ENCODE data around the gene LRRC63.
A peak's percentile ranks its signal among the peaks of the same experiment; 100 is the strongest.
"Not testable (repeated sequence)": the region's sequence is repeated elsewhere in the genome, so short reads cannot be mapped to it uniquely, and the experiment has no call there.

The LRRC63 gene

DNA sequence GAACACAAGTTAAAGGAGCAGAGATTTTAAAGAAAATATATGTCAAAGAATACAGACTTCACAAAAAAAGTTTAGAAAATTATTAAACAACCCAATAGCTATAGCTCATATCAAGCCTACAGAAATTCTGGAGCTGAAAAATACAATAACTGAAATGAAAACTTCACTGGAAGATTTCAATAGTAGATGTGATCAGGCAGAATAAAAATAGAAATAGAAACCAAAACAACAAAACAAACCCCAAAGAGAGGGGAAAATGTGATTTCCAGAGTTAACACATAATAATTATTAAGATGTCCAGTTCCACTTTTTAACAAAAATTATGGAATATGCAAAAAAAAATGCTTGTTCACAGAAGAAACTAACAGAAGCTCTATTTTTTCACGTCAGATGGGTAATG, 23.6 kb downstream of the LRRC63 start:
- DNase-seq (ENCODE audit: low read depth, low spot score), result no peak

DNA sequence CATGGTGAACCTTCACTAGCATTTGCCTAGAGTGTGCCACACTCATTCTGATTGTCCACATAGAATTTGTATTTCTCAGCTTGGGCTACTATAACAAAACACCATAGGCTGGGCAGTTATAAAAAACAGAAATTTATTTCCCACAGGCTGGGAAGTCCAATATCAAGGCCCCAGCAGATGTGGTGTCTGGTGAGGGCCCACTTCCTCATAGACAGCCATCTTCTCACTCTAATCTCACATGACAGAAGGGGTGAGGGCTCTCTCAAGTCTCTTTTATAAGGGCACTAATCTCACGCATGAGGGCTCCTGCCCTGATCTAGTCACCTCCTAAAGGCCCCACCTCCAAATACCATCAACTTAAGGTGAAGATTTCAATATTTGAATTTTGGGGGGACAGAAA, 53.6 kb downstream of the LRRC63 start:
- no peak for DNase-seq (ENCODE audit: low read depth, low spot score)

DNA sequence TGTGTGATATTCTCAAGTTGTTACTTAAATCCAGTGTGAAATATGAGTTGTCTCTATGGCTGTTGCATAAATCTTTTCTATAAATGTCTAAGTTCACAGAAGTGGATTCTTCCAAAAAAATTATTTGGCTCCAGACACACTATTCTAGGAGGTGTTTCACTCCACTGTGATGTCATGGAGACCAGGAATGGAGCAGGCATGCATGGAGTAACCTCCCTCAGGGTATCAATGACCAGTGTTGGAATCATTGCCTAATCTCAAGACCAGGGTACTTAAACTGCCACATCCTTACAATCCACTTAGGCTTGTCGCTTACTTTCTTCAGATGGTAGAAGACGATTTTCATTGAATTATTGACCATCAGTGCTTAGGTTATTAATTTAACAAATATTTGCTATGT, 55.4 kb downstream of the LRRC63 start:
- DNase-seq (ENCODE audit: low read depth, low spot score), result no peak

DNA sequence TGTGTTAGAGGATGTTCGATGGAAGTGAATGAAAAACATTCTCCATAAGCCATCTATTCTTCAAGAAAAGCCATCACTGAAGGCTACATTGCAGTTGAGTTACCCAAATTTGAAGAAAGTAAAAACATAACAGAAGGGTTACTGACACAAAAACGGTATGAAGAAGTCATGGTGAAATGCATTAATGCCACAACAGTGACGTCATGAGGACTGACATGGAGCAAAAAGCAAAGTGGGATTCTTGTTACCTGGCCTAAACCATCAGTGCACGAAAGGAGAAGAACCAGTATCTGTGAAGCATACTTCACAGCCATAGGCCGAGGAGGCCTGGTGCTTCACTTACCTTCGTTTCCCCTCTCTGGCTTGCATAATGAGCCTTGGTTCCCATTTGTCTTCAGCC, 58.7 kb downstream of the LRRC63 start:
- DNase-seq (ENCODE audit: low read depth, low spot score), result no peak

DNA sequence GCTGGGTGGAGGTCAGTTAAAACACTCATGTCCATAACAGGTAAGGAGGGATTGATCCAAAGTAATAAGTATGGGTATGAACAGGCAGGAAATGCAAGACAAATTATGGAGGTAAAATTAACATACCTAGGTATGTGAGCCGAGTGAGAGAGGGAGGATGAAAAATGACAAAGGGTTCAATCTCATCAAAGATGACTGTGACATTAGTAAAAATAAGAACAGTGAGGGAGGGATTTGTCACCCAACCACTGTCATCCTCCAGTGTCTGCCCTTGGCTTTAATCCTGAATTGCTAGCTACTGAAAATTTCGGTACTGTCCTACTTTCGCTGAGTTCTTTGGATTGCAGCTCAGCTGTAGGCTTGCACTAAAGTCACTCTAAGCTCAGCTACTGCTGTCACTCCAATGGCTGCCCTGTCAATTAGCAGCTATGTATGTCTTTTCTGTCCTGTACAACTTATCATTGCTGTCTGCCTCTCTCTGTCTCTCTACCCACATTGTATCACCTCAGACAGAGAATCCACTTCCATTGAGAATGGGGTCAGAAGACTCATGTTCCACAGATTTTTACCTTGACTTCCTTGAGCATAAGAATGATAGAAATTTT, 62.5 kb downstream of the LRRC63 start:
- no peak for DNase-seq (ENCODE audit: low read depth, low spot score)

DNA sequence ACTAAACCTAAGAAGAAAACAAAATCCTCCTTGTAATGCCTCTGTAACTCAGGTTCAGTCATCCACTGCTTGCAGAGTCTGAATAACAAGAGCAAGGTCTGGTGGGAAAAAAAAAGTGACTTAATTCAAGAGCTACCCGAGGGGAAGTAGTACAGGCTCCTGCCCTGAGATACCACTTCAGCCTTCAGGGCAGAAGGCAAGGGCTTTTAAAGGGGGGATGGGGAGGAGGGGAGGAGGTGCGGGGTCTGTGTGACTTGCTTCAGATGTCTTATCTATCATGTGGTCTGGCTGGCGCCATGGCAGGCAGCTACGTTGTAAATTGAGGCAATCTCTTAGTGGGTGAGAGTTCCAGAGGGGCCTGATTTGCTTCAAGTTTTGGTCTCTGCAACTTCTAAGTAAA, 66.7 kb downstream of the LRRC63 start:
- DNase-seq (ENCODE audit: low read depth, low spot score), result no peak

DNA sequence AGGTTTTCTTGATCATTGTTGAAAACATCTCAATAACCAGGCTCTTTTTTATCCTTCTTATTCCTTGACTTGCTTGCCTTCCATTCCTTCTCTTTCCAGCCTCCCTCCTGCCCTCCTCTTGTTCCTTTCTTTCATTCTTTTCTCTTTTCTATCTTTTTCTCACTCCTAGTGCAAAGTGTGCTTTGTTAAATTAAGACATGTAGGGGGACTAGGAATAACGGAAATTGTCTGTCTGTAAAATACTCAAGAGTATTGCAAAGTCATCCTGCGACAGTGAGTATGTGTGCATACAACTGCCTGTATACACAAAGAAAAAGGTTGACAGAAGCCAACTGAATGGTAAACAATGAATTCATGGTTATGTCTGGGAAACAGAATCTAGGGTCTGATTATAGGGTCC, 70.1 kb downstream of the LRRC63 start:
- no peak for DNase-seq (ENCODE audit: low read depth, low spot score)

DNA sequence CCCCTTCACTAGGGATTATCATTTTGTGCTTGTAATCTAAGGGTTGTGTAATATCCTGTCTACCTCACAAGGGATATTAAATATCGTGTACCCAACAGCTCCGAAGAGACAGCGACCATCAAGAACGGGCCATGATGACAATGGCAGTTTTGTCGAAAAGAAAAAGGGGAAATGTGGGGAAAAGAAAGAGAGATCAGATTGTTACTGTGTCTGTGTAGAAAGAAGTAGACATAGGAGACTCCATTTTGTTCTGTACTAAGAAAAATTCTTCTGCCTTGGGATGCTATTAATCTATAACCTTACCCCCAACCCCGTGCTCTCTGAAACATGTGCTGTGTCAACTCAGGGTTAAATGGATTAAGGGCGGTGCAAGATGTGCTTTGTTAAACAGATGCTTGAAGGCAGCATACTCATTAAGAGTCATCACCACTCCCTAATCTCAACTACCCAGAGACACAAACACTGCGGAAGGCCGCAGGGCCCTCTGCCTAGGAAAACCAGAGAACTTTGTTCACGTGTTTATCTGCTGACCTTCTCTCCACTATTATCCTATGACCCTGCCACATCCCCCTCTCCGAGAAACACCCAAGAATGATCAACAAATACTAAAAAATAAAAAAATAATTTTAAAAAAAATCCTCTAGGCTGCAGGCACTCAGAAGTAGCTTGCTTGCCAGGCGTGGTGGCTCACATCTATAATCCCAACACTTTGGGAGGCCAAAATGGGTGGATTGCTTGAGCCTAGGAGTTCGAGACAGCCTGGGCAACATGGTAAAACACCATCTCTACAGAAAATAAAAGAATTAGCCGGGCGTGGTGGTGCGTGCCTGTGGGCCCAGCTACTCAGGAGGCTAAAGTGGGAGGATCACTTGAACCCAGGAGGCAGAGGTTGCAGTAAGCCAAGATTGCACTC, 72.4 kb downstream of the LRRC63 start:
- DNase-seq (ENCODE audit: low read depth, low spot score), result not testable (repeated sequence)

DNA sequence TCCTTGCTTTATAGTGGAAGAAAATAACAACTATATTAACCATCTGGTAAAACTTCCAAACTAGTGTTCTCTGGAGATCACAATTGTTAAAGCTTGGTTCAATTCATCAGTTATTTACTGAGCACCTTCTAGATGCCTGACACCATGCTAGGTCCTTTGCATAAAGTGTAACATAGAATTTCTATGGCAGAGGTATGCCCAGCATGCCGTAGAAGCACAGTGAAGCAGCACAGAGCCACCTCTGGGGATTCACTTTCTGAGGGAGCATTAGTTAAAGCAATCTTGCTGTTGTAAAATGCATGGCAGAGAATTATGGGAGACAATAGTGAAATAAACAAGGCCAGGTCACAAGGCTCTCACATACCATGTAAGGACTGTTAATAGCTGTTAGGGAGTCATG, 75.2 kb downstream of the LRRC63 start:
- DNase-seq (ENCODE audit: low read depth, low spot score), result no peak

DNA sequence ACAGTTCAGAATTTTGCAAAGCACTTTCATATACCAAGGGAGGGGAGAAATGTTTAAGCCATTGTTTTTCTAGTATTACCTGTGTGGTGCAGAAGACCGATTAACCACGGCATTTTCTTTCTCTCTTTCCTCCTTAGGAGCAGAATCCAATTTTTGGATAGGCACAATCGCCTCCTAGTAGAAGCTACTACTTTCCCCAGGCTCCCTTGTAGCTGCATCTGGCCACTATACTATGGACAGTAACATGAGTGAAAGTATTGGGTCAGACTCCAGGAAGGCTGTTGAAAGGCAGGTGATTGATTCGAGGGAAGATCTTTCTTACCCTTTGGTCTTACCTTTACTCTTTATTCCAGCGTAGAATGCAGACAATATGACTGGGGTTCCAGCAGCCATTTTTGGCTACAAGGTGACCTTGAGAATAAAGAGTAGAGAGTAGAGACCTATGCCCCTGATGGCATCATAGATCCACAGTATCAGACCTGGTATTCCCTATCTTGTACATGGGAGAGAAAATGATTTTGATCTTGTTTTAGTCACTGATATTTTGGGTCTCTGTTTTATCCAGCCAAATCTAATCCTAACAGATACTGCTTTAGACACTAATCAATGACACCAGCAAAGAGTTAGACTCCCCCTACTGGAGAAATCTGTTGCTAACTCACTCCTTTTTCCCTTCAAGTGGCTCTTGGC, 77.0 kb downstream of the LRRC63 start:
- DNase-seq (ENCODE audit: low read depth, low spot score), result no peak

DNA sequence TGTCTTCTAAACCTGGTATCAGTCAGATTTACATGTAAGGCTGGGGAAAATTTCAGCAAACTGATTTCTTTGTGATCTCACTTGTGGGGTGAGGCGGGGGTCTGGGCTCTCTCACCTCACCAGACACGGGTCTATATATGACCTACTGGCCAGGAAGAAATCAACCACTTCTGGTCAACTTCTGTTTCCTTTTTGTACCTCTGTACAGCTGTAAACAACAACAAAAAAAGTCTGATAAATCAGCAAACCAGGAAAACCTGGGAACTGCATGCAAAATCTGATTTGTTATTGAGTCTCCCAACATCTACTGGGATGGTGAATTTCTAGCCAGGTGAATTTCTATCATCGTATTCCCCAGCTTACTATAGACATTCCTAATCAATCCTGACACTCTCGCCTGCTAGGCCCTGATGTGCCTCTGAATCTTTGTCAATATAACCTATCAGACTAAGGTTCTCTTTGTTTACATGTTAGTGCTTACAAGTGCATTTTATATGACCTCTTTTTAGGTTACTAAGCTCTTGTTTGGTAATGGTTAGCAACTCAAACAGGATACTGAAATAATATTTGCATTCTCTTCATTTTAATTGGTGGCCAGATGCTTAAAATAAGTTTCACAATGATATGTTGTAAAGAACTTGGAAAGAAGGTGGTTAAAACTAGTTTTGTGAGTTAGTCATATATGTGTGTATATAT, 77.7 kb downstream of the LRRC63 start:
- no peak for DNase-seq (ENCODE audit: low read depth, low spot score)

DNA sequence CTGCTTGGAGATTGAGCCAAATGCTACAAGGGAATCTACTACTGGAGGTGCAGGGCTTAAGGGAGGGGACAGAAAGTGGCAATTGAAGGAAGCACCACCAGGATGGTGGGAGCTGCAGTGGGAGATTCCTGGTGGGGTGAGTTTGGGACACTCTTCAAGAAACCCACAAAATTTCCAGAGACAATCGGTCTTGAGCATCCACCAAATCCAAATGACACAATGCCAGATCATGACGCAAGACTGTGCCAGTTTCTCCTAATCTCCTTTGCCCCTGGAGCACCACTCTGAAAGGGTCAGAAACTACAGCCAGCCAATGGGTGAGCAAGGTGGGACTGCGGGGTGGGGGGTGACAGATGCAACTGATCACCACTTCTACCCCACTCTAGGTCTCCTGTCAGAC, 78.7 kb downstream of the LRRC63 start:
- no peak for DNase-seq (ENCODE audit: low read depth, low spot score)

DNA sequence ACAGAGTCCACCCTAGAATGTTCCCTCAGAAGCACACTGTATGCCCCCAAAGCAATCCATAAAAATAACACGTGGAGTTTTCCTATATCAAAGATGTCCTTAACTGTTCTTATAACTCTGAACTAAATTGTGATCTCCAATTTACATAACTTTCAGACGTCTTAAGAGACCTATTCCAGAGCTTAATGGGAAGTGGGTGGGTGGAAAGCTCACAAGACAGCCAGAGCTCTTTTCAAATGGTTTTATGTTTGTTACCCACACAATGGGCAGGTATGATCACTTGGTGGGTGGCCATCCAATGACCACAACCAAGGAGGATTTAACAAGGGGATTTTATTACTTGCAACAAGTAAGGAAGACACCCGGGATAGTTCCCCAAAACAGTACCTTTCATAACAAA, 81.7 kb downstream of the LRRC63 start:
- no peak for DNase-seq (ENCODE audit: low read depth, low spot score)

DNA sequence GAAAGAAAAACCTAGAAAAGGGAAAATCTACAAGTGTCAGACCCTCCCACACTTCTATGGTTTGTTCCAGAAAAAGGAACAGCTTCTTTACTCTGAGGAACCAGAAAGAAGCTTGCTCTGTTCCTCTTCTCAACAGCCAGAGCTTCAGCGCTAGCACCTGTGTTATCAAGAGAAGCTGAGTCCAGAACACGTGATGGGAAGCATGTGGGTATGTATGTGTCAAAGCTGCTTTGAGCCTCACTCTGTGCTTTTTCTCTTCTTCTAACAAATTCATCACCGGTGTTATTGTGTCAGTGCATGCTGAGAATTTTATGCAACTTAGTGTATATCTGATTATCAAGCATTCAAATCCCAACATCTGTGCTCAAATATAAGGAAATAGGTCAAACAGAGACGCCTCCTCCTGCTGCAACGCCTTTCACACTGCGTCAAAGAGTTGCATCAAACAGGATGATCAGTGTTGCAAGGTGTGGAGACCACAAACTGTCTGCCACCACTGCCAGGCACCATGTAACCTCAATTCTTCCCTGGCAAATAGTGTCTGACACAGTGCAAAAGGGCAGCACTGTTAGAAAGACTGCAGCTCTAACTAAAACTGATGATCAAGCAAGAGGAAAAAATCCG, 83.9 kb downstream of the LRRC63 start:
- no peak for DNase-seq (ENCODE audit: low read depth, low spot score)

DNA sequence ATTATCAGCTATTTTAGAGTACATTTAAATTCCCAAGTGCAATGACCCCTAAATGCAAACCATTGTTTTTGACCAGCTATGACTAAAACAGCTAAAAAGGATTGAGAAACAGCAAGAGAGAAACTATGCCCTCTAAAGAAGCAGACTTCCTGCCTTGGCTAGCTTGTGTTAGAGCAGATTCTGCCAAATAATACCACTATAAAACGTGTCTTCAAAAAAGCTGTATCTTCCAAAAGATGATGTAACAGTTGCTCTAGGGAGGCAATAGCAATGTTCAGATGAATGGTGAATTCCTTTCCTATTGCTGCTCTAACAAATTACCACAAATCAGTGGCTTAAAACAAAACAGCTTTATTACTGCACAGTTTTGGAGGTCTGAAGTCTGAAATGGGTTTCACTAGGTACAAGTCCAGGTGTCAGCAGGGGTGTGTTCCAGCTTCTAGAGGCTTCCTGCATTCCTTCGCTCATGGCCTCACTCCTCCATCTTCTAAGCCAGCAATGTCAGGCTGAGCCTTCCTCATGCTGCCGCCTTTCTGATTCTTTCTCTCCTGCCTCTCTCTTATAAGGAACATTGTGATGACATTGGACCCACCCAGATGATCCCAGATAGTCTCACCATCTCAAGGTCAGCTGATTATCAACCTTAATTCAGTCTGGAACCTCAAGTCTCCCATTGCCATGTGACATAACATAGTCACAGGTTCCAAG, 84.5 kb downstream of the LRRC63 start:
- DNase-seq (ENCODE audit: low read depth, low spot score), result peak; percentile 24

DNA sequence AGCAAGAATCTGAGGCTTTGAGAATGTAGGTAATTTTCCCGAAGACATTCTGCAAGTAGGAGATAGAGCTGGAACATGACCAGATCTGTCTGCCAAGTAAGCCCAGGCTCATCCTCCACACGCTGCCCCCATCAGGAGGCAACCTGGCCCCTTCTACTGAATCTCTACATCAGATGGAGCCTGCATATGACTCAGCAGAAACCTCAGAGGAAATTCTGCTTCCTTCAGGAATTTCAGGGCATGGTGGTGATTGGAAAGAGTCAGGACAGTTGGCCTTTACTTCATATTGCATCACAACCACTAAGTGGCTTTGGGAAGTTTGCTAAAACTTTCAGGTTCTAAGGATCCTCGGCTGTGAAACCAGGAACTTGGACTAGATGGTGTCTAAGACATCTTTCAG, 85.2 kb downstream of the LRRC63 start:
- DNase-seq (ENCODE audit: low read depth, low spot score), result no peak

DNA sequence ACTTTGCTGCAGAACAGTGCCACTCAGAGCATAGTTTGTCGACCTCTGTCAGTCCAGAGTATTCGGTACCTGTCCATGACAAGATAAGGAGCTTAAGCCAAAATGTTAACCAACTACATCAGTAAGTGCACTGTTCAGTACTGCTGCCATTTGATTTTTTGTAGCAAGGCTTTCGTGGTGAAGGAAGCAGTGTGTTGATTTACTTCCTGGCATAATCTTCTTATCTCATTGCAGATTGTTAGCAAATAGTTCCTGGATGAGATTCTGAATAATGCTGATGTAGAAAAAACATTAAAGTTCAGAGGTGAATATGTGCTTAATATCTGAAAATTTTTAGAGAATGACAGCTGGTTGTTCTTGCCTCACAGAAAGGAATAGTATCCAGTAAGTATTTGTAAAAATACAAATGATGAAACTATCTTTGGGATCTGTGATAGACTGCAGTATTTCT, 85.7 kb downstream of the LRRC63 start:
- no peak for DNase-seq (ENCODE audit: low read depth, low spot score)

DNA sequence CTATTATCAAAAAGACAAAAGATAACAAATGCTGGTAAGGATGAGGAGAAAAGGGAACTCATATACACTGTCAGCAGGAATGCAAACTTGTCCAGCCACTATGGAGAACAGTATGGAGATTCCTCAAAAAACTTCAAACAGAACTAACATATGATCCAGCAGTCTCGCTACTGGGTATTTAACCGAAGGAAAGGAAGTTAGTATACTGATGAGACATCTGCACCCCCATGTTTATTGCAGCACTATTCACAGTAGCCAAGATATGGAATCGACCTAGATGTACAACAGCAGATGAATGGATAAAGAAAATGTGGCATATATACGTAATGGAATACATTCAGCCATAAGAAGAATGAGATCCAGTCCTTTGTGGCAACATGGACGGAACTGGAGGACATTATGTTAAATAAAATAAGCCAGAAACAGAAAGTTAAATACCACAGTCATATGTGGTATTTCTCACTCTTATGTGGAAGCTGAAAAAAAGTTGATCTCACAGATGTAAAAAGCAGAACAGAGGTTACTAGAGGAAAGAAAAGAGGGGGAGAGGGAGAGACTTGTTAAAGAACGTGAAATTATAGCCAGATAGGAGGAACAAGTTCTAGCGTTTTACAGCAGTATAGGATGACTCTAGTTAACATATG, 92.1 kb downstream of the LRRC63 start:
- no peak for DNase-seq (ENCODE audit: low read depth, low spot score)

DNA sequence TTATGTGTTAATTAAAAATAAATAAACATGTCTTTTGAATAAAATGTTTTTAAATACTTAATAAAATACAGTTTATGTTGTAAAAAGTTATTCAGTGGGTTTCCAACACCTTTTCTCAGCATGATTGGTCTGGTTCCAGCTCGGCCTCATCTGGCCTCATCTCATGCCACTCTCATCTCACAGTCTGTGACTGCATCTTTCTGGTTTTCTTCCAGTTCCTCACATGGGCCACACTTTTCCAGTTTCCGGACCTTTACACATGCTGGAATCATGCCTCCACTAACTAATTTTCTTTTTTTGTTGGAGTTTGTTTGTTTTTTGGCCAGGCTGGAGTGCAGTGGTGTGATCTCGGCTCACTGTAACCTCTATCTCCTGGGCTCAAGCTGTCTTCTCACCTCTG, 92.8 kb downstream of the LRRC63 start:
- DNase-seq (ENCODE audit: low read depth, low spot score), result no peak

DNA sequence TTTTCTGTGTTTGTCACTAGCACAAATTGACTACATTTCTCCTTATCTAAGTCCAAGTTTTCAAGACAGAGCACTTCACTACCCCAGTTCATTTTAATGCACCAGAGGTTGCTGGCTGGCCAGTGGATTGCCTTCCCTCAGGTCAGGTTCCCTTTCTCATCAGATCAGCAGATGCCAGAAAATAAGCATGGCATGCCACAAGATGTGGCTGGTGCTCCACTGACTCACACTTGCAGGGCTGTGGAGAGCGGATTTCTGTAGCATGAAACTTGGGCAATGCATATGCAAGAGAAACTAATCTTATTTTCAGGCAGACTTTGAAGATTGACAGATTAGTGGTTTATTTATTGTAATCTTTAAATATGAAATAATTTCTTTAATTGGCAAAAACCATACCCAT, 95.8 kb downstream of the LRRC63 start:
- no peak for DNase-seq (ENCODE audit: low read depth, low spot score)
